Transverse colon (tissue), 4 donors: Measurements from ENCODE around the gene SSTR1. TPM values are rescaled to one million over a fixed set of nuclear protein-coding genes. Genes with fewer than 3 reads are reported as not detected.

Experiments
- DNase-seq: peaks from one replicate; pipeline ENCODE4 v3.0.0-alpha.2; 2019
- H3K27ac ChIP-seq, 4 donors: fragments of 200-600 bp; sonication (generic); 2 replicates each; pipeline ENCODE4 v1.5.1; 2016 to 2018; ENCODE audit warnings: inconsistent platforms in 4 of 4
- H3K27me3 ChIP-seq: fragments of 200-600 bp; sonication (generic); 2 replicates; pipeline ENCODE4 v1.5.1; 2017; ENCODE audit warnings: inconsistent platforms
- H3K36me3 ChIP-seq, 4 donors: fragments of 200-600 bp; sonication (generic); 2 replicates each; pipeline ENCODE4 v1.5.1; 2017 to 2019; ENCODE audit warnings: inconsistent platforms in 4 of 4
- H3K4me1 ChIP-seq, 4 donors: fragments of 200-600 bp; sonication (generic); 2 replicates each; pipeline ENCODE4 v1.5.1; 2017 to 2020; ENCODE audit warnings: inconsistent platforms in 4 of 4
- H3K4me3 ChIP-seq, 4 donors: fragments of 200-600 bp; sonication (generic); 1 replicate in 1 of 4; 2 replicates in 3 of 4; pipeline versions ENCODE4 v1.5.1 to v1.6.1; 2017 to 2019; ENCODE audit warnings: inconsistent platforms in 4 of 4
- H3K9me3 ChIP-seq, 2 donors: fragments of 200-600 bp; sonication (generic); 2 replicates each; pipeline ENCODE4 v1.5.1; 2017 to 2019; ENCODE audit warnings: inconsistent platforms in 2 of 2
- CTCF ChIP-seq, 5 experiments: fragments of 200-600 bp in 3 of 5; fragments of 450-650 bp in 2 of 5; sonication (generic) in 3 of 5; IDR thresholded peaks; 1 replicate in 2 of 5; 2 replicates in 3 of 5; pipeline ENCODE4 v1.5.1; 2016 to 2017; ENCODE audit warnings: antibody characterized with exemption in 5 of 5, inconsistent platforms in 3 of 5, mild to moderate bottlenecking in 2 of 5, moderate library complexity in 1 of 5
- EP300 ChIP-seq: sonication (generic); formaldehyde crosslinking; IDR thresholded peaks from one replicate; pipeline ENCODE4 v1.6.1; 2017; ENCODE audit warnings: antibody characterized with exemption, low read depth
- POLR2A ChIP-seq: fragments of 450-650 bp; IDR thresholded peaks from one replicate; pipeline ENCODE4 v1.6.1; 2016; ENCODE audit warnings: antibody characterized with exemption, mild to moderate bottlenecking, moderate library complexity
- POLR2AphosphoS5 ChIP-seq, 3 donors: sonication (generic); formaldehyde crosslinking; IDR thresholded peaks; one replicate each; pipeline ENCODE4 v1.6.1; 2016; ENCODE audit warnings: antibody characterized with exemption in 3 of 3
- WGBS, 2 donors: methylation state at CpG; one replicate each; pipeline ENCODE4 v1.1.5; 2018; ENCODE audit warnings: low coverage in 1 of 2; 5-methylcytosine and 5-hydroxymethylcytosine counted together
- in situ Hi-C, 4 donors: fragments of 200-750 bp; cut with MboI; loops; one replicate each; pipeline versions ENCODE4 v1.15.0 to v1.15.1; 2017; ENCODE audit warnings: low sequenced_read_pairs in 3 of 4, low pct_ligation_motif_present in 1 of 4, low pct_unique_long_range_greater_than_20kb in 1 of 4
- intact Hi-C: fragments of 100-400 bp; cut with DNase I; formaldehyde crosslinking; loops from one replicate; pipeline ENCODE4 v1.15.1; 2023; ENCODE audit warnings: low total_unique reads
- total RNA-seq, 4 donors: library from RNA; depleted of rRNA; stranded (reverse); fragments of >200 nt; gene quantifications; one replicate each; pipeline ENCODE4 v1.1.0, GENCODE V29; 2016

The SSTR1 gene
- total RNA-seq, 4 donors from 2014 or later: 1.6 to 10.1 (median 6.9) TPM

GRCh38 chr14:38257507-38257906 is 49.8 kb downstream of the SSTR1 start:
- Histone ChIP-seq H3K9me3 (no peaks in the 10 kb centered on the region), H3K4me3 (no peak overlapping the region), H3K27ac (no peak overlapping the region), H3K27me3 (peaks cover 46% of the 10 kb centered on the region), H3K36me3 (no peaks in the 10 kb centered on the region), H3K4me1 (peaks cover 0 to 7% (median 0%) of the 10 kb centered on the region in 4 donors)
- in situ Hi-C loops: no loop called here
- TF ChIP-seq POLR2A: no peak
- no peak for TF ChIP-seq POLR2AphosphoS5 (IDR thresholded peaks at IDR 0.05)
- no peak for TF ChIP-seq EP300
- TF ChIP-seq CTCF (IDR thresholded peaks at IDR 0.05): no peak
- intact Hi-C loops: no loop called here
- 73 to 90% methylated on average over 2 of the region's 2 CpGs for WGBS, 2 donors
- DNase-seq: no peak

- H3K27me3 ChIP-seq: peaks cover 9% of the 10 kb centered on the region
- no peaks in the 10 kb centered on the region for H3K9me3 ChIP-seq
- no peak overlapping the region for H3K4me3 ChIP-seq
- H3K4me1 ChIP-seq: no peaks in the 10 kb centered on the region
- H3K36me3 ChIP-seq: no peaks in the 10 kb centered on the region
- no peak for DNase-seq
- intact Hi-C loops (no loop called here), in situ Hi-C loops (no loop called here)
- TF ChIP-seq POLR2AphosphoS5 (IDR thresholded peaks at IDR 0.05) (no peak), POLR2A (no peak), CTCF (IDR thresholded peaks at IDR 0.05) (no peak), EP300 (no peak)
- no peak overlapping the region for H3K27ac ChIP-seq
- WGBS, 2 donors: 50 to 87% methylated on average over 1 of the region's 1 CpG
Observed at GRCh38 chr14:38261620-38262019, 53.9 kb downstream of the SSTR1 start.

Other genes starting within 250 kb of the SSTR1 start
- gene CLEC14A, start 48.2 kb downstream of the SSTR1 start, total RNA-seq: 1 to 10 TPM in 3 of 4 donors, not detected in 1; 2.4 to 5.7 (median 5.3) TPM